GM21515 (cell line): ENCODE measurements around the gene PTPRN2.
"Not testable (repeated sequence)": the region's sequence is repeated elsewhere in the genome, so short reads cannot be mapped to it uniquely, and the experiment has no call there.

Experiments
- ATAC-seq: cut with Tn5 transposase; IDR thresholded peaks from one replicate; pipeline ENCODE4 v1.9.1; 2021; ENCODE audit not compliant: unreplicated experiment

PTPRN2 gene

GRCh38 chr7:157903710-157904109 is 683.9 kb downstream of the PTPRN2 start:
- no peak for ATAC-seq

GRCh38 chr7:157903296-157903695 is 684.3 kb downstream of the PTPRN2 start:
- ATAC-seq = no peak

DNA sequence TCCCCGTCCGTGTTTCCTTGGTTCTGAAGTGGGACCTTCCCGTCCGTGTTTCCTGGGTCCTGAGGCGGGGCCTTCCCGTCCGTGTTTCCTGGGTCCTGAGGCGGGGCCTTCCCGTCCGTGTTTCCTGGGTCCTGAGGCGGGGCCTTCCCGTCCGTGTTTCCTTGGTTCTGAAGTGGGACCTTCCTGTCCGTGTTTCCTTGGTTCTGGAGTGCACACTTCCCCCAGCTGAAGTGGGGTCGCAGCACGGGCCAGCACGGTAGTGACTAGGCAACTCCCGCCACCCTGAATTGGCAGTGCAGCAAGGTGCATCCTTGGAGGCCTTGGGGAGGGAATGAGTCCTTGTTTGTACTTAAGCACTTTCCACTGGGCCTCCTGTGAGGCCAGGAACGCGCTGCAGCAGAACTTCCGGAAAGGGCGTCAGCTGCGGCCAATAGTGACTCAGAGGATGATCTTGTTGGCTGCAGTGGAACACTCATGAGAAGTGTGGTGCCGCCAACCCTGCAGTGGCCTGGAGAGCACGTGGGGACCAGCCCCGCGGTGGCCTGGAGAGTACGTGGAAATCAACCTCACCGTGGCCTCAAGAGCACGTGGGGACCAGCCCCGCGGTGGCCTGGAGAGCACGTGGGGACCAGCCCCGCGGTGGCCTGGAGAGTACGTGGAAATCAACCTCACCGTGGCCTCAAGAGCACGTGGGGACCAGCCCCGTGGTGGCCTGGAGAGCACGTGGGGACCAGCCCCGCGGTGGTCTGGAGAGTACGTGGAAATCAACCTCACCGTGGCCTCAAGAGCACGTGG is 685.6 kb downstream of the PTPRN2 start:
- ATAC-seq = not testable (repeated sequence)

- no peak for ATAC-seq
Observed at GRCh38 chr7:157901166-157901565, 686.5 kb downstream of the PTPRN2 start.

- no peak for ATAC-seq
Observed at GRCh38 chr7:157900556-157900955, 687.1 kb downstream of the PTPRN2 start.

GRCh38 chr7:157900011-157900410 is 687.6 kb downstream of the PTPRN2 start:
- no peak for ATAC-seq

GRCh38 chr7:157898802-157899505 is 688.7 kb downstream of the PTPRN2 start:
- no peak for ATAC-seq

- no peak for ATAC-seq
Observed at GRCh38 chr7:157898261-157898660, 689.4 kb downstream of the PTPRN2 start.

- no peak for ATAC-seq
Observed at GRCh38 chr7:157897681-157898080, 689.9 kb downstream of the PTPRN2 start.

DNA sequence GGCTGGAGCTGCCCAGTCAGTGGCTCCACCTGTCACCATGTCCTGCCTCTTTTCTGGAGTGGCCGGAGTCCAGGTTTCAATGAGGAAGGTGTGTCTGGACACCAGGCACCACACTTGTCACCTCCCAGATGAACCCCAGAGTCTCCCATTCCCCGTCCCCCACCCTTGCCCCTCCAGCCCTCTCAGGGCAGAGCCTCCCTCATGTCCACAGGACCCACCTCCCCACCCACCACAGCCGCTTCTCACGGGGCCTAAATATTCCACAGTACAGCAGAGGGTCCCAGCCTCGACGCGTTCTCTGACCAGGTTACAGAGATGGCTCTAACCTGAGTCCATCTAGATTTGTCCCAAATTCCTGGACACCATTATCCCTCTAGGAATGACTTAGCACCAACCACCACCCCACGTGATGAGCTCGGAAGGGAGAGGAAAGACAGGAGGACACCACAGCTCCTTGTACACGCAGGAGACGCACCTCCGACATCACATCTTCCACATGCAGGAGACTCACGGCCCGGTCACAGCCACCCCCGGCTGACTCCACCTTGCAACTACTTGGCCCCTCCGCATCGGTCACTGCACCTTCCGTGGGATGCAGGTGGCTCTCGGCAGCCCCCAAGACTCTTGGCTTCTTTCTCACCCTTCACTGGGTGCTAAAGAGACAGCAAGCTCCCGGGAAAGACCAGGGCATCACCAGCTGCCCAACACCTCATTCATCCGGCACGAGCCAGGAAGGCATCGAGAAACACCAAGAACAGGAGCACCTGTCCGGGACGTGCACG is 690.7 kb downstream of the PTPRN2 start:
- no peak for ATAC-seq

DNA sequence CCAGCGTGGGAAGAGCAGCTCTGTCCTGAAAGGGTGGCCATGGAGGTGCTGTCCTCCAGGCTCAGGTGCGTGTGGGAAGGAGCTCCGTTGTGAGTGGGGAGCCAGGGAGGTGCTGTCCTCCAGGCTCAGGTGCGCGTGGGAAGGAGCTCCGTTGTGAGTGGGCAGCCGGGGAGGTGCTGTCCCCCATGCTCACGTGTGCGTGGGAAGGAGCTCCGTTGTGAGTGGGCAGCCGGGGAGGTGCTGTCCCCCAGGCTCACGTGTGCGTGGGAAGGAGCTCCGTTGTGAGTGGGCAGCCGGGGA is 691.3 kb downstream of the PTPRN2 start:
- ATAC-seq = not testable (repeated sequence)

DNA sequence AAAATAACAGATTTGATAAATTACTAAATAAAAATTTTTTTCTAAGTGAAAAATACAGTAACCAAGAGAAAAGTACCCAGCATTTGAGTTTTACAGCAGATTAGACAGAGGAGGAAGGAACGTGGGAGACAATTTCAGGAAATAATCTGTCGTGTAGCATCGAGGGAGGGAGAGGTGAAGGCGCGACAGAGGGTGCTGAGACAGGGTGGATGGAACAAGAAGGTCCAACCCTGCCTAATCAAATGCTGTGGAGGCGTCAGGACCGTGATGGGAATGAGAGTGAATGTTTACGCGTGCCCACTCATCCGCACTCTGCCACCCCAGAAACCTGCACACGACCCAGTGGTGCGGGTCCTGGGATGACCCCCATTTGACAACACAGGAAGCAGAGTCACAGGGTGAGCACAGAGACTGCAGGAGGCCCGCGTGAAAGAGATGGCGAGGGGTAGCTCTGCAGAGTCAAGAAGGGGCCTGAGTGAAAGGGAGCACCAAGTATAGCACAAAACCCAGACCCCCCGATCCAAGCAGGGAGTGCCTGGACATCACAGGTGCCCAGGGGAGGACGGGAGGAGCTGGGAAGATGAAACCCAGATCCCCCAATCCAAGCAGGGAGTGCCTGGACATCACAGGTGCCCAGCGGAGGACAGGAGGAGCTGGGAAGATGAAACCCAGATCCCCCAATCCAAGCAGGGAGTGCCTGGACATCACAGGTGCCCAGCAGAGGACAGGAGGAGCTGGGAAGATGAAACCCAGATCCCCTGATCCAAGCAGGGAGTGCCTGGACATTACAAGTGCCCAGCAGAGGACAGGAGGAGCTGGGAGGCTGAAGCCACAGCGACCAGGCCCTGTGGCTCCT is 691.9 kb downstream of the PTPRN2 start:
- ATAC-seq = no peak

DNA sequence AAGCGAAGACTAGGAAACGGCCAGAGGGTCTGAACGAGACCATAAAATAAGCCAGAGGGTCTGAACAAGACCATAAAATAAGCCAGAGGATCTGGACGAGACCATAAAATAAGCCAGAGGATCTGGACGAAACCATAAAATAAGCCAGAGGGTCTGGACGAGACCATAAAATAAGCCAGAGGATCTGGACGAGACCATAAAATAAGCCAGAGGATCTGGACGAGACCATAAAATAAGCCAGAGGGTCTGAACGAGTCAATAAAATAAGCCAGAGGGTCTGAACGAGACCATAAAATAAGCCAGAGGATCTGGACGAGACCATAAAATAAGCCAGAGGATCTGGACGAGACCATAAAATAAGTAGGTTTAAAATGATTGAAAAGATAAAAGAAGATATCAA is 692.5 kb downstream of the PTPRN2 start:
- ATAC-seq = not testable (repeated sequence)

DNA sequence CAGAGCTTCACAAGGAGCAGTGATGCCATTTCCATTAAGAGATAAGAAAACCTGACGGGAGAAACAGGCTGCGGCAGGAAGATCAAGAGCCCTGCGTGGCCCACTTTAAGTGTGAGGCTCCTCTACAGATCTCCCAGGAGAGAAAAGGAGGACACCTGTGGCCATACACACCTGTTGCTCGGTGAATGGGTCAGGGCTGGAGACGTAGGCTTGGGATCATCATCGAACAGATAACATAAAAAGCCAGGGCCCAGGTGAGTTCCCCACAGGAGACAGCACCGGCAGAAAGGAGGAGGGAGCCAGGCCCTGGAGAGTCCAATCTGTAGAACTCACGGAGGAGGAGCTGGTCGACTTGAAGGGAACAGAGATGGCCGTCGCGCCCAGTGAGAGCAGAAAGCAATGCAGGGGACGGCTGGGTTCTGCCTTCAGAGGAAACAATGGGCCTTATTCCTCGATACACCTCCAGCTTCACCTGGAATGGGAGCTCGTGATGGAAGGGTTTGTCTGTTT is 694.0 kb downstream of the PTPRN2 start:
- no peak for ATAC-seq

GRCh38 chr7:157892751-157893523 is 694.7 kb downstream of the PTPRN2 start:
- ATAC-seq = no peak

- ATAC-seq = no peak
Observed at GRCh38 chr7:157890921-157891401, 696.7 kb downstream of the PTPRN2 start.

DNA sequence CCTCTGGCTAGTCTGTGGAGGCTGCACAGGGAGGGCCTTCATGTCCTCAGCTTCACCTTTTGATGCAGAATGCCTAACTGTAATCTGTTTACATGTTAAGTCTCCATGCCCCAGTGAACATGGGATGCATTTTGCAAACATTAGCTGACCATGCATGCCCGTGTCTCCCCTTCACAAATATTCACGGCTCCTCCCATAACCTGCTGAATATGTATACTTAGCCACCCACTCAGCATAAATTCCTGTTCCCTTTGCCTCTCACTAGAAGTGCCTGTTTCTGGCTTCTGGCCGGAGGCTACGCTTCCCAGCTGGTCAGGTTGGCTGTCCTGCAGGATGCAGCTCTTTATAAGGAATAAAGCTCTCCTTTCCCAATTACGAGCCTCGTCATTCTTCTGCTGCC is 698.1 kb downstream of the PTPRN2 start:
- ATAC-seq = no peak

DNA sequence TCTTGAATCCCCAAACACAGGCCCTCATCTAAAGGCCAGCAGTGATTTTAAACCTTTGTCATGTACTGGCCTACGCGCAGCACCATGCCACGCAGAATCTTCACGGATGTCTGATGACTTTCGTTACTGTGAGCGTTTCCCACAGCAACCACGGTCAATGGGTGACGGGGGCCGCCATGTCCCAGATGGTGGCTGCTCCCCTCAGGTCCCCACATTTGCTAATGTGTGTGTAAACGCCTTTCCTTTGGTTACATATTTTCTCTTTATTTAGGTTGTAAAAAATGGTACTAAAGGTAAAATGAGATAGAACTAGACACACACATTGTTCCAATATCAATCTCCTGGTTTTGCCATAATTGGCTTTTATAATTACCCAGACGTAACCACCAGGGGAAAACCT is 699.0 kb downstream of the PTPRN2 start:
- no peak for ATAC-seq

GRCh38 chr7:157887400-157887799 is 700.2 kb downstream of the PTPRN2 start:
- ATAC-seq = no peak

DNA sequence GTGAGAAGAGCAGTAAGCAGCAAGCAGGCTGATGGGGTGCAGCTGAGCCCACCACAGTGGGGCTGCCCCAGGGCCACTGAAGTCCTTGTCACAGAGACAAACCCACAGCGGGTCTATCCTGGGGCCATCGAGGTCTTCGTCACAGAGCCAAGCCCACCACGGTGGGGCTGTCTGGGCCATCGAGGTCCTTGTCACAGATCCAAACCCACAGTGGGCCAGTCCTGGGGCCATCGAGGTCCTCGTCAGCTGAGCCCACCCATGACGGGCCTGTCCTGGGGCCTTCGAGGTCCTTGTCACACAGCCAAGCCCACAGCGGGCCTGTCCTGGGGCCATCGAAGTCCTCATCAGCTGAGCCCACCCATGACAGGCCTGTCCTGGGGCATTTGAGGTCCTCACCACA is 700.9 kb downstream of the PTPRN2 start:
- ATAC-seq = no peak
